Measurements from ENCODE around the gene NDUFAF2.
A peak's percentile ranks its signal among the peaks of the same experiment; 100 is the strongest.

GRCh38 chr5:60960591-60960990 lies 15.6 kb downstream of the NDUFAF2 start:
- TF ChIP-seq CTCF (IDR thresholded peaks at IDR 0.05; ENCODE audit: low read depth, low read length), result peak; percentile 50
- TF ChIP-seq EZH2phosphoT487 (IDR thresholded peaks at IDR 0.05; ENCODE audit: low read depth), result no peak
